GM21723 (cell line): ENCODE results near the gene SYNGAP1.
"Not testable (repeated sequence)": the region's sequence is repeated elsewhere in the genome, so short reads cannot be mapped to it uniquely, and the experiment has no call there.

Source experiments
- ATAC-seq: cut with Tn5 transposase; IDR thresholded peaks from one replicate; pipeline ENCODE4 v1.9.1; 2021; ENCODE audit warnings: mild to moderate bottlenecking, moderate library complexity; ENCODE audit not compliant: unreplicated experiment

Gene SYNGAP1

DNA sequence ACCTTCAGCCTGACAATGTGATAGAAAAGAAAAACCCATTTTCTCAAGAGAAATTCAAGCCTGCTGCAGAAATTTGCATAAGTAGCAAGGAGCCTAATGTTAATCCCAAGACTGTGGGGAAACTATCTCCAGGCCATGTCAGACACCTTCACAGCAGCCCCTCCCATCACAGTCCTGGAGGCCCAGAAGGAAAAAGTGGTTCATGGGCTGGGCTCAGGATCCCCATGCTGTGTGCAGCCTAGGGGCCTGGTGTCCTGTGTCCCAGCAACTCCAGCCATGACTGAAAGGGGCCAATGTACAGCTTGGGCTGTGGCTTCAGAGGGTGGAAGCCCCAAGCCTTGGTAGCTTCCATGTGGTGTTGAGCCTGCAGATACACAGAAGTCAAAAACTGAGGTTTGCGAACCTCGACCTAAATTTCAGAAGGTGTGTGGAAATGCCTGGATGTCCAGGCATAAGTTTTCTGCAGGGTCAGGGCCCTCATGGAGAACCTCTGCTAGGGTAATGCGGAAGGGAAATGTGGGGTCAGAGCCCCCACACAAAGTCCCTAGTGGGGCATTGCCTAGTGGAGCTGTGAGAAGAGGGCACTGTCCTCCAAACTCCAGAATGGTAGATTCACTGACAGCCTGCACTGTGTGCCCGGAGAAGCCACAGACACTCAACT, 46.3 kb downstream of the SYNGAP1 start:
- no peak for ATAC-seq

DNA sequence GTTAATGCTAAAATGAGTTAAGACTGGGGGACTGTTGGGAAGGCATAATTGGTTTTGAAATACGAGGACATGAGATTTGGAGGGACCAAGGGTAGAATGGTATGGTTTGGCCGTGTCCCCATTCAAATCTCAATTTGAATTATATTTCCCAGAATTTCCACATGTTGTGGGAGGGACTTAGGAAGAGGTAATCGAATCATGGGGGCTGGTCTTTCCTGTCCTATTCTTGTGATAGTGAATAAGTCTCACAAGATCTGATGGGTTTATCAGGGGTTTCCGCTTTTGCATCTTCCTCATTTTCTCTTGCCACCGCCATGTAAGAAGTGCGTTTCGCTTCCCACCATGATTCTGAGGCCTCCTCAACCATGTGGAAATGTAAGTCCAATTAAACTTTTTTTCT, 47.2 kb downstream of the SYNGAP1 start:
- no peak for ATAC-seq

DNA sequence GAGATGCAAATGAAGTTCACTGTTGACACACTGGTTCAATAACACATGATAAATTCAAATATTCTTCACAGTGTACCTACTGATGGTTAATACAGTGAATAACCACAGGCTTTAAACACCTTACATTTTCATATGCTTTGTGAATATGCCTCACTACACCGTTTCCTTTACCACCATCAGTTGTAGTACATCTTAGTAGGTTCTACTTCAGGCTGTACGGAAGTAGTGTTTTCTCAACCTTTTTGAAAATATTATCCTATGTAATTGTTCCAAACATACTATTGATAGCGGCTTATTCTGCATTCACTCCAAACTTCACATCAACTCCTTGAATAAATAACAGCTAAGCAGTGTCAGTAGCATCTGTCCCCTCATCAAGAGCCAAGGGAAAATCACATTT, 49.8 kb downstream of the SYNGAP1 start:
- ATAC-seq, result no peak

DNA sequence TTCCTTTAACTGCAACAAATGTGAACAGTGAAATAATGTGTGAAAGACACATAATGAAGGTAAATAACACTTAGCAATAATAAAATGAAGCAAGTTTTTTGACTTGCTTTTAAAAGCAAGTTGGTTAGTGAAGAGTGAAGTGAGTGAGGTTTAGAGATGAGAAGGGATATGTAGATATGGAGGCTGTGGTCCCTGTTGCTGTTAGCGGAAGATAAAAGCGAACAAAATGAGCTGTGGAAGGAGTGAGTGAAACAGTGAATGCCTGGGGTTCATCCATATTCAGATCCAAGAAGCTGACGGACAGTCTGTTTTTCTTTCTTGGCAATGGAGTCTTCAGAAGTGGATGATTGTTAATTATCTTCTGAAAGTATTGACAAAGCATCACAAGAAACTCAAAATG, 58.0 kb downstream of the SYNGAP1 start:
- no peak for ATAC-seq

DNA sequence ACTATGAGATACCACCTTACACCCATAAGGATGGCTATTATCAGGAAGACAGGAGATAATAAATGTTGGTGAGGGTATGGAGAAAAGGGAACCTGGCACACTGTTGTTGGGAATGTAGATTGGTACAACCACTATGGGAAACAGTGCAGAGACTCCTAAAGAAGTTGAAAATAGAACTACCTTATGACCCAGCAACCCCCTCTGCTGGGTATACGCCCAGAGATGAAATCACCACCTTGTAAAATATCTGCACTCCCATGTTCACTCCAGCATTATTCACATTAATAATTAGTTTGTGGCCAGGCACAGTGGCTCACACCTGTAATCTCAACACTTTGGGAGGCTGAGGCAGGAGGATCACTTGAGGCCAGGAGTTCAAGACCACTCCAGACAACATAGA, 61.3 kb downstream of the SYNGAP1 start:
- no peak for ATAC-seq

DNA sequence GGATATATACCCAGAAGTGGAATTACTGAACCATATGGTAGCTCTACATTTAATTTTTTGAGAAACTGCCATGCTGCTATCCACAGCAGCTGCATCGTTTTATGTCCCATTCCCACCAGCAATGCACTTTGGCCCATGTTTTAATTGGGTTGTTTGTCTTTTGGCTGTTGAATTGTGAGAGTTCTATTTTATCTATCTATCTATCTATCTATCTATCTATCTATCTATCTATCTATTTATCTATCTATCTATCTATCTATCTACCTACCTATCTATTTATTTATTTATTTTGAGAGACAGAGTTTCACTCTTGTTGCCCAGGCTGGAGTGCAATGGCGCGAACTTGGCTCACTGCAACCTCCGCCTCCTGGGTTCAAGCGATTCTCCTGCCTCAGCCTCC, 62.8 kb downstream of the SYNGAP1 start:
- ATAC-seq, result not testable (repeated sequence)

DNA sequence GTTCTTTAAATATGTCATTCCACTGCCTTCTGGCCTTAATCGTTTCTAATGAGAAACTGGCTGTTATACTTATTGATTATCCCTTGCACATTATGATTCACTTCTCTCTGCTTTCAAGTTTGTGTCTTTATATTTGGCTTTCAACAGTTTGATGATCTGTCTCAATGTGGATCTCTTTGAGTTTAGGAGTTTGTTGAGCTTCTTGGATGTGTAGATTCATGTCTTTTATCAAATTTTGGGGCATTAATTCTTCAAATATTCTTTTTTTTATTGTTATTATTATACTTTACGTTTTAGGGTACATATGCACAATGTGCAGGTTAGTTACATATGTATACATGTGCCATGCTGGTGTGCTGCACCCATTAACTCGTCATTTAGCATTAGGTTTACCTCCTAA, 63.8 kb downstream of the SYNGAP1 start:
- ATAC-seq, result no peak

DNA sequence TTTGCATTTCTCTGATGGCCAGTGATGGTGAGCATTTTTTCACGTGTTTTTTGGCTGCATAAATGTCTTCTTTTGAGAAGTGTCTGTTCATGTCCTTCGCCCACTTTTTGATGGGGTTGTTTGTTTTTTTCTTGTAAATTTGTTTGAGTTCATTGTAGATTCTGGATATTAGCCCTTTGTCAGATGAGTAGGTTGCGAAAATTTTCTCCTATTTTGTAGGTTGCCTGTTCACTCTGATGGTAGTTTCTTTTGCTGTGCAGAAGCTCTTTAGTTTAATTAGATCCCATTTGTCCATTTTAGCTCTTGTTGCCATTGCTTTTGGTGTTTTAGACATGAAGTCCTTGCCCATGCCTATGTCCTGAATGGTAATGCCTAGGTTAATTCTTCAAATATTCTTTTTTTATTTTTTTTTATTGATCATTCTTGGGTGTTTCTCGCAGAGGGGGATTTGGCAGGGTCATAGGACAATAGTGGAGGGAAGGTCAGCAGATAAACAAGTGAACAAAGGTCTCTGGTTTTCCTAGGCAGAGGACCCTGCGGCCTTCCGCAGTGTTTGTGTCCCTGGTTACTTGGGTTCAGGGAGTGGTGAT, 64.9 kb downstream of the SYNGAP1 start:
- not testable (repeated sequence) for ATAC-seq

DNA sequence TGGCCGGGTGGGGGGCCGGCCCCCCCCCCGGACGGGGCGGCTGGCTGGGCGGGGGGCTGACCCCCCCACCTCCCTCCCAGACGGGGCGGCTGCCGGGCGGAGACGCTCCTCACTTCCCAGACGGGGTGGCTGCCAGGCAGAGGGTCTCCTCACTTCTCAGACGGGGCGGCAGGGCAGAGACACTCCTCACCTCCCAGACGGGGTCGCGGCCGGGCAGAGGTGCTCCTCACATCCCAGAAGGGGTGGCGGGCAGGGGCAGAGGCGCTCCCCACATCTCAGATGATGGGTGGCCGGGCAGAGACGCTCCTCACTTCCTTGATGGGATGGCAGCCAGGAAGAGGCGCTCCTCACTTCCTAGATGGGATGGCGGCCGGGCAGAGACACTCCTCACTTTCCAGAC, 65.8 kb downstream of the SYNGAP1 start:
- not testable (repeated sequence) for ATAC-seq

DNA sequence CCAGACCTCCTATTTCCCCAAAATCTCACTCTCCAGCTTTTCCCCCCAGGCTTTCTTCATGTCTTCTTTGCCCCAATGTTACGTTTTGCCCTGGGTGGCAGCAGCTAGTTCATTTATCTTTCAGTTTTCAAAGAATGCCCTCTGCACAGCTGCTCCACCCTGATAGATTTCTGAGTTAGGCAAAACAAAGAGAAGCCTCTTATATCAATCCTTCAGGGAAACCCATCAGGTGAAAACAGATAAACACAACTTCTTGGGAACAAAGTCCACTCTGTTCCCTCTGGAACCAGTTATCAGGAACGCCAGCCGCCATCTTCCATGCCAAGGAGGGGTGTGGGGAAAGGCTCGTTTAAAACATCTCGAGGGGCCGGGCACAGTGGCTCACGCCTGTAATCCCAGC, 68.5 kb downstream of the SYNGAP1 start:
- ATAC-seq, result no peak

DNA sequence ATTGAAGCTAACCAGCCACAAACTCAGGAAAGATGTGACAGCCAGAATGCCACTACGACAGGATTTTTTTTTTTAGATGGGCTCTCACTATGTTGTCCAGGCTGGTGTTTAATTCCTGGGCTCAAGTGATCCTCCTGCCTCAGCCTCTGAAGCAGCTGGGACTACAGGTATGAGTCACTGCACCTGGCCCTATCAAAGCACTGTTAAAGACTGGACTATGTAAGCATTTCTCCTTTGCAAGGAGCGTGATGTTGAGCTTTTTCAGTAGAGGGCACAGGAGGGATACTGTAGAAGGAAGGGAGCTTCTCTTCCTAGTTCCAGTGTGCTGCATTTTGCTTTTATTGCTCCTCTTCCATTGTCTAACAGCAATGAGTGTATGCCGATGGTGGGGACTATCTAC, 70.3 kb downstream of the SYNGAP1 start:
- no peak for ATAC-seq

DNA sequence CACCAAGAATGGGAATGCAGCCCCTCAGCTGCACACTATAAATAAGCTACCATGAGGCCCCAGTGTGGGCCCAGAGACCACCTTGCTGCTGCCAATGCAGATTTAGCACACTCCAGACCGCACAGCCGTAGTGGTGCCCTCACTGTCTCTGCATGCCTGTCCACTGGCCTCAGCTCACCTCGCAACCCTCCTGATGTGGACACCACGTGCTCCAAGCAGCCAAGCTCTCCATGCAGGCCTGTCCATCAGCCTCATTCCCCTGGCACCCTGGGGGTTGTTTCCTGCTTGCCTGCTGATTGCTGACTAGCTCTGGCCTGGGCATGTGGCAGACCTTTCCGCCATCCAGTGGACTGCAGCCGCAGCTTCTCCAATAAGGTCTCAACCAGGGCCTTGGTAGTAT, 70.8 kb downstream of the SYNGAP1 start:
- ATAC-seq, result no peak

DNA sequence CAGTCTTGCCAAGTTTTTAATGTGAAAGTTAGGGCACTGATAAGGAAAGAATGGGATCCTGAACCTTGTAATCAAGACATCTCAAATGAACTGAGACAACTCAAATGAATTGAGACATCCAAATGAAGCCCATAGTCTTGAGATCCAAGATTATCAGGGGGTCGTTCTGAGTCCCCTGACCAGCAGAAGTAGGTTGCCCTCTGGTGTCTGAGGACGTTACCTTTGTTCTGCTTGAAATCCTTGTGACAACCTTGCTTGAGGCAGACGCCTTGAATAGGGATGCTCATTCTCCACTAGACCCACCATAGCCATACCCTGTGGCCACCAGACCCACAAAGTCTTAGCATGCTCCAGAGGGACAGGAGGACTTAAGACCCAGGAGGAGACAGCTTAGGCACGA, 72.2 kb downstream of the SYNGAP1 start:
- no peak for ATAC-seq

DNA sequence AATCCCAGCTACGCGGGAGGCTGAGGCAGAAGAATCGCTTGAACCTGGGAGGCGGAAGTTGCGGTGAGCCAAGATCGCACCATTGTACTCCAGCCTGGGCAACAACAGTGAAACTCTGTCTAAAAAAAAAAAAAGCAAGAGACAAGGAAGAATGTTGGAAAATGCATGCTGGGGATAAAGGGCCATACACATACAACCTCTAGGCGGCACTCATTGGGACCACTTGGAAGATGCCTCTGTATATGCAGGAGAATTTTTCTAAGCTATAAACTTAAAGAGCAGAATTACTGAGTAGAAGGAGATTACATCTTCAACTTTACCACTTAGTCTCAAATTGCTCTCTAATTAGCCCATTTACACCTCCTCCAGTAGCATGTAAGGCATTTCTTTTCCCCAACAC, 77.3 kb downstream of the SYNGAP1 start:
- ATAC-seq, result no peak

DNA sequence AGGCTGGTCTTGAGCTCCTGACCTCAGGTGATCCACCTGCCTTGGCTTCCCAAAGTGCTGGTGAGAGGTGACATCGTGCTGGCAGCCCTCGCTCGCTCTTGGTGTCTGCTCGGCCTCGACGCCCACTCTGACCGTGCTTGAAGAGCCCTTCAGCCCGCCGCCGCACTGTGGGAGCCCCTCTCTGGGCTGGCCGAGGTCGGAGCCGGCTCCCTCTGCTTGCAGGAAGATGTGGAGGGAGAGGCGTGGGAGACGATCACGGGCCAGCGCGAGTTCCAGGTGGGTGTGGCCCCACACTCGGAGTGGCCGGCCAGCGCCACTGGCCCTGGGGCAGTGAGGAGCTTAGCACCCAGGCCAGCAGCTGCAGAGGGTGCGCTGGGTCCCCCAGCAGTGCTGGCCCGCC, 82.6 kb downstream of the SYNGAP1 start:
- ATAC-seq, result no peak

DNA sequence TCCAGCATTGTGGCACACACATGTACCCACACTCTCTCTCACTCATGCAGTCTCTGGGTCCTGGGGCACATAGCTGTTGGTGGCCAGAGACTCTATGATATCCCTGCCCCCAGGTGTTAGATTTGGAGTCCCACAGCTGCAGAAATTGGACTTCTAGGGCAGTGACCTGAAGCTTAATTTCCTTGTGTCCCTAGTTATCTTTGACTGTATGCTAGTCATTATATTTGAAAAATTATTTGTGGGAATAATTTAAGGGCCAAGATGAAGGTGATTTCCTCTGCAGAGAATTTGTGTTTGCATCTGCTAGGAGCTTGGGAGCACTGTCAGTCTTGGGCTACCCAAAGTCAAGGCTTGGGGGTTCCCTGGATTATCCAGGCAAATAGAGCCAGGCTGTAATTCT, 84.6 kb downstream of the SYNGAP1 start:
- ATAC-seq, result no peak
